Gastrocnemius medialis (tissue), 4 donors: Measurements from ENCODE around the gene HMGCL. TPM values are rescaled to one million over a fixed set of nuclear protein-coding genes. Genes with fewer than 3 reads are reported as not detected.
A peak's percentile ranks its signal among the peaks of the same experiment; 100 is the strongest.

Experiments
- ATAC-seq, 2 donors: fragments of 150-250 bp; one replicate each; pipeline ENCODE4 v1.9.1; 2016
- DNase-seq, 2 donors: peaks; one replicate each; pipeline ENCODE4 v3.0.0-alpha.2; 2019
- H3K27ac ChIP-seq, 4 donors: fragments of 200-600 bp; sonication (generic); 1 replicate in 1 of 4; 2 replicates in 3 of 4; pipeline ENCODE4 v1.5.1; 2016 to 2018; ENCODE audit warnings: mild to moderate bottlenecking in 2 of 4, moderate library complexity in 1 of 4
- H3K27me3 ChIP-seq, 3 donors: fragments of 200-600 bp; sonication (generic) in 2 of 3; 1 replicate in 1 of 3; 2 replicates in 2 of 3; pipeline versions ENCODE4 v1.5.1 to v1.6.0; 2016 to 2019; ENCODE audit warnings: mild to moderate bottlenecking in 1 of 3, moderate library complexity in 1 of 3
- H3K36me3 ChIP-seq, 2 donors: fragments of 200-600 bp; sonication (generic) in 1 of 2; one replicate each; pipeline ENCODE4 v1.5.1; 2017 to 2018
- H3K4me1 ChIP-seq, 2 donors: fragments of 200-600 bp; sonication (generic) in 1 of 2; one replicate each; pipeline ENCODE4 v1.5.1; 2016 to 2017; ENCODE audit warnings: mild to moderate bottlenecking in 2 of 2
- H3K4me3 ChIP-seq, 4 donors: fragments of 200-600 bp; sonication (generic) in 3 of 4; 1 replicate in 1 of 4; 2 replicates in 3 of 4; pipeline ENCODE4 v1.5.1; 2016 to 2019; ENCODE audit warnings: mild to moderate bottlenecking in 2 of 4
- H3K9me3 ChIP-seq, 3 donors: fragments of 200-600 bp; sonication (generic) in 2 of 3; 1 replicate in 1 of 3; 2 replicates in 2 of 3; pipeline ENCODE4 v1.5.1; 2016 to 2019
- POLR2A ChIP-seq, 2 donors: fragments of 450-650 bp; IDR thresholded peaks; one replicate each; pipeline ENCODE4 v1.6.1; 2017; ENCODE audit warnings: antibody characterized with exemption in 2 of 2, mild to moderate bottlenecking in 2 of 2, moderate library complexity in 2 of 2
- in situ Hi-C, 4 donors: fragments of 200-750 bp; cut with MboI; loops; one replicate each; pipeline versions ENCODE4 v1.15.0 to v1.8.0; 2017; ENCODE audit warnings: low sequenced_read_pairs in 4 of 4
- intact Hi-C: fragments of 100-400 bp; cut with DNase I; formaldehyde crosslinking; loops from one replicate; pipeline ENCODE4 v1.15.1; 2023; ENCODE audit warnings: low total_unique reads
- total RNA-seq, 4 donors: library from RNA; depleted of rRNA; stranded (reverse); fragments of >200 nt; gene quantifications; one replicate each; pipeline versions ENCODE4 v1.1.0 to v1.2.3, GENCODE V29; 2016
- TF ChIP-seq, protein P1 (sequence below), 5 experiments: fragments of 450-650 bp in 3 of 5; fragments of 200-600 bp in 2 of 5; sonication (generic) in 2 of 5; IDR thresholded peaks in 4 of 5; conservative IDR thresholded peaks in 1 of 5; 1 replicate in 4 of 5; 2 replicates in 1 of 5; pipeline ENCODE4 v1.5.1; 2016 to 2019; ENCODE audit warnings: antibody characterized with exemption in 5 of 5, mild to moderate bottlenecking in 3 of 5, moderate library complexity in 3 of 5

The HMGCL gene
- total RNA-seq, 4 donors from 2014 or later = 19.1 to 30.0 (median 29.5) TPM

DNA sequence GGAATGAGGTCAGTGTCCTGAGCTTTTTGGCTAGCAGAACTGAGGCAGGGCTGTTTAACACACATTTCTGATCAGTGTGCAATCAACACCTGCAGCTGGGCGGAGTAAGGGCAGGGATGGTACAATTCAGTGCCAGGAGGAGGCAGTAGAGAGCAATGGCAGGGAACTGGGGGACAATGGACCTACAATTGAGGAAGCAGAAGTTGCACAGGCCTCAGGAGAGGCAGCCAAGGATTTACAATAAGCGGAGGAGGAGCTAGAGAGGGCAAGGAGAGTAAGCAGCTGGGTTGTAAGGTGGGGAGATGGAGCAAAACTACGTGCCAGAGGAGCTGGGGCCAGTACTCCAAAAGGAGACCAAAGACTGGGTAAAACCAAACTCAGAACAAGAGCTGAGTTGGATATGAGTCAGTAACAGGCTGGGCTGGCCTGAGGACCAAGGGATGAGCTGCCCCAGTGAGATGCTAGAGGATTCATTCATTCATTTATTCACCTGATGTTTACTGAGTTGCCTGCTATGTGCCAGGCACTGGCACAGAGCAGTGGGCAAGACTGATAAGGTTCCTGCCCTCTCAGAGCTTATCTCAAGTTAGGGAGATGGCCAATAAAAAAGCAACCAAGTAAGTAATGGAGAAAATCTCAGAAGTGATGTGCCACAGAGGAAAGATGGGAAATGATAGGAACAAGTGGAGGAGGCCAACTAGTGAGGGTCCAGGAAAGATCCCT, 14.2 kb downstream of the HMGCL start:
- Histone ChIP-seq H3K36me3 (peaks cover 0 to 56% of the 10 kb centered on the region in 2 donors), H3K27ac (peak overlapping the region in 1 of 4 donors; percentile 53)
- in situ Hi-C loops = loop anchor here in 2 of 4 donors (5.0 to 10.0 kb wide), 2 partner anchors 51 to 54 kb away; partner anchors contain the start of gene FUCA1 (in 1 of the 2)

DNA sequence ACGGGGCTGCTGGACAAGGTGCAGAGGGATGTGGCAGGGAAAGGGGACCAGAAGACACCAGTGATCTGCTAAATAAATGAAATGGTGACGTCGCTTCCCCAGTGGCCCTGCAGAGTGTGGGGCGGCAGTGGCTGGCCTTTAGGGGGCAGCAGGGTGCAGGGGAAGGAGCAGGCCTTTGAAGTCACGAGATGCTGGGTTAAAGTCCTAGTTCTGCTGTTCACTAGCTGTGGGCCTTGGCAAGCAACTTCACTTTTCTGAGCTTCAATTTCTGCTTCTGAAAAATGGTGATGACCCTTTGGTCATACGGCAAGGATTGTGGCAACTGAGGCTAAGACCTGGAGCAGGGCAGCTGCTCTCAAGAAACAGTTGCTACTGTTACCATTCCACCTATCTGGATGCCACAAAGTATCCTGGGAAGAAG, 15.5 kb downstream of the HMGCL start:
- TF ChIP-seq, protein P1, sequence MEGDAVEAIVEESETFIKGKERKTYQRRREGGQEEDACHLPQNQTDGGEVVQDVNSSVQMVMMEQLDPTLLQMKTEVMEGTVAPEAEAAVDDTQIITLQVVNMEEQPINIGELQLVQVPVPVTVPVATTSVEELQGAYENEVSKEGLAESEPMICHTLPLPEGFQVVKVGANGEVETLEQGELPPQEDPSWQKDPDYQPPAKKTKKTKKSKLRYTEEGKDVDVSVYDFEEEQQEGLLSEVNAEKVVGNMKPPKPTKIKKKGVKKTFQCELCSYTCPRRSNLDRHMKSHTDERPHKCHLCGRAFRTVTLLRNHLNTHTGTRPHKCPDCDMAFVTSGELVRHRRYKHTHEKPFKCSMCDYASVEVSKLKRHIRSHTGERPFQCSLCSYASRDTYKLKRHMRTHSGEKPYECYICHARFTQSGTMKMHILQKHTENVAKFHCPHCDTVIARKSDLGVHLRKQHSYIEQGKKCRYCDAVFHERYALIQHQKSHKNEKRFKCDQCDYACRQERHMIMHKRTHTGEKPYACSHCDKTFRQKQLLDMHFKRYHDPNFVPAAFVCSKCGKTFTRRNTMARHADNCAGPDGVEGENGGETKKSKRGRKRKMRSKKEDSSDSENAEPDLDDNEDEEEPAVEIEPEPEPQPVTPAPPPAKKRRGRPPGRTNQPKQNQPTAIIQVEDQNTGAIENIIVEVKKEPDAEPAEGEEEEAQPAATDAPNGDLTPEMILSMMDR (IDR thresholded peaks at IDR 0.05 in 4 of 5, conservative IDR thresholded peaks at IDR 0.05 in 1 of 5) = peak; percentile 64 to 90 (median 85)
- no peak for TF ChIP-seq POLR2A (IDR thresholded peaks at IDR 0.05)
- Histone ChIP-seq H3K4me3 (no peak overlapping the region), H3K27me3 (no peaks in the 10 kb centered on the region), H3K9me3 (no peaks in the 10 kb centered on the region), H3K4me1 (peaks cover 0 to 6% of the 10 kb centered on the region in 2 donors), H3K27ac (peak overlapping the region in 3 of 4 donors; percentile 39 to 53 (median 52)), H3K36me3 (peaks cover 0 to 44% of the 10 kb centered on the region in 2 donors)
- intact Hi-C loops (loop anchor here (1.0 to 2.0 kb wide), 2 partner anchors 45 to 59 kb away; partner anchors contain the start of gene FUCA1), in situ Hi-C loops (loop anchor here in 3 of 4 donors (5.0 to 10.0 kb wide), 3 partner anchors 48 to 55 kb away; partner anchors contain the start of gene FUCA1 (in 1 of the 3))
- peak; percentile 61 to 76 for DNase-seq
- peak; percentile 90 to 91 for ATAC-seq

More for the DNA sequence above, 14.2 kb downstream of the HMGCL start:
- intact Hi-C loops = no loop called here
- Histone ChIP-seq H3K9me3 (no peaks in the 10 kb centered on the region), H3K4me3 (no peak overlapping the region), H3K4me1 (peaks cover 3 to 8% of the 10 kb centered on the region in 2 donors), H3K27me3 (no peaks in the 10 kb centered on the region)
- TF ChIP-seq, protein P1 (IDR thresholded peaks at IDR 0.05 in 4 of 5, conservative IDR thresholded peaks at IDR 0.05 in 1 of 5) = peak; percentile 32 to 57 (median 49)
- TF ChIP-seq POLR2A (IDR thresholded peaks at IDR 0.05) = no peak
- DNase-seq (no peak), ATAC-seq (peak; percentile 3 to 43)

- Histone ChIP-seq H3K27ac (no peak overlapping the region), H3K9me3 (no peaks in the 10 kb centered on the region), H3K4me3 (no peak overlapping the region), H3K4me1 (peaks cover 0 to 6% of the 10 kb centered on the region in 2 donors), H3K27me3 (no peaks in the 10 kb centered on the region), H3K36me3 (peaks cover 0 to 26% of the 10 kb centered on the region in 2 donors)
- no peak for ATAC-seq
- TF ChIP-seq POLR2A (IDR thresholded peaks at IDR 0.05) = no peak
- TF ChIP-seq, protein P1 (IDR thresholded peaks at IDR 0.05 in 4 of 5, conservative IDR thresholded peaks at IDR 0.05 in 1 of 5) = no peak
- in situ Hi-C loops = loop anchor here in 1 of 4 donors (5.0 kb wide), 1 partner anchor 50 kb away; no protein-coding TSS in a partner anchor
- no peak for DNase-seq
- intact Hi-C loops = no loop called here
Observed at GRCh38 chr1:23807453-23807852, 17.8 kb downstream of the HMGCL start.

- no peak for DNase-seq
- Histone ChIP-seq H3K27ac (no peak overlapping the region), H3K4me1 (peaks cover 8 to 12% of the 10 kb centered on the region in 2 donors), H3K9me3 (no peaks in the 10 kb centered on the region), H3K27me3 (no peaks in the 10 kb centered on the region), H3K4me3 (no peak overlapping the region), H3K36me3 (peaks cover 0 to 22% of the 10 kb centered on the region in 2 donors)
- intact Hi-C loops = no loop called here
- in situ Hi-C loops = loop anchor here in 1 of 4 donors (5.0 kb wide), 1 partner anchor 51 kb away; no protein-coding TSS in a partner anchor
- ATAC-seq = no peak
- TF ChIP-seq, protein P1 (IDR thresholded peaks at IDR 0.05 in 4 of 5, conservative IDR thresholded peaks at IDR 0.05 in 1 of 5) = no peak
- TF ChIP-seq POLR2A (IDR thresholded peaks at IDR 0.05) = no peak
Observed at GRCh38 chr1:23806280-23806679, 18.9 kb downstream of the HMGCL start.
